Measurements from ENCODE around the gene TRIM34.

DNA sequence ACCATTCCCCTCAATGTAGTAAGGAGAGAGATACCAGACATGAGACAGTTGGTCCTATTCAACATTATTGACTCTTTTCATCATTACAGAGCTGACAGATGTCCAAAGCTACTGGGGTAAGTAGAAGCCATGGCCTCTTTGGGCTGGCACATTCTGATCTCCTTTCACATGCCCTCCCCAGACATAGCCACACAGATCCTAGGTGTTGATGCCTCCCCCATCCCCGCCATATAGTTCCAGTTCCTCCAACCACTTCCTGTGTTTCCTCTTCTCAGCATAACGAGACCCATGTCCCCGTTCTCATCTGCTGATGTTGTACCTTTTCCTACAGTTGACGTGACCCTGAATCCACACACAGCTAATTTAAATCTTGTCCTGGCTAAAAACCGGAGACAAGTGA is 14.4 kb upstream of the TRIM34 start:
- TF ChIP-seq, protein P1, sequence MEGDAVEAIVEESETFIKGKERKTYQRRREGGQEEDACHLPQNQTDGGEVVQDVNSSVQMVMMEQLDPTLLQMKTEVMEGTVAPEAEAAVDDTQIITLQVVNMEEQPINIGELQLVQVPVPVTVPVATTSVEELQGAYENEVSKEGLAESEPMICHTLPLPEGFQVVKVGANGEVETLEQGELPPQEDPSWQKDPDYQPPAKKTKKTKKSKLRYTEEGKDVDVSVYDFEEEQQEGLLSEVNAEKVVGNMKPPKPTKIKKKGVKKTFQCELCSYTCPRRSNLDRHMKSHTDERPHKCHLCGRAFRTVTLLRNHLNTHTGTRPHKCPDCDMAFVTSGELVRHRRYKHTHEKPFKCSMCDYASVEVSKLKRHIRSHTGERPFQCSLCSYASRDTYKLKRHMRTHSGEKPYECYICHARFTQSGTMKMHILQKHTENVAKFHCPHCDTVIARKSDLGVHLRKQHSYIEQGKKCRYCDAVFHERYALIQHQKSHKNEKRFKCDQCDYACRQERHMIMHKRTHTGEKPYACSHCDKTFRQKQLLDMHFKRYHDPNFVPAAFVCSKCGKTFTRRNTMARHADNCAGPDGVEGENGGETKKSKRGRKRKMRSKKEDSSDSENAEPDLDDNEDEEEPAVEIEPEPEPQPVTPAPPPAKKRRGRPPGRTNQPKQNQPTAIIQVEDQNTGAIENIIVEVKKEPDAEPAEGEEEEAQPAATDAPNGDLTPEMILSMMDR (IDR thresholded peaks at IDR 0.05): no peak
- TF ChIP-seq ZFX (IDR thresholded peaks at IDR 0.05; ENCODE audit: borderline replicate concordance): no peak
